Activated T-cell treated with anti-CD3 and anti-CD28 coated beads, Interleukin-2, amount 50 U/mL, for 24 hours (primary cell): ENCODE data around the gene COP1.
"Not testable (repeated sequence)": the region's sequence is repeated elsewhere in the genome, so short reads cannot be mapped to it uniquely, and the experiment has no call there.

Experiments used
- DNase-seq: peaks from one replicate; pipeline ENCODE4 v3.0.0-alpha.2; 2020
- H3K27ac Mint-ChIP-seq: 2 replicates; pipeline ENCODE4 v1.8.0; 2020; ENCODE audit warnings: mild to moderate bottlenecking, mixed read lengths
- H3K27me3 Mint-ChIP-seq: 2 replicates; pipeline ENCODE4 v1.8.0; 2020; ENCODE audit warnings: mixed read lengths
- H3K36me3 Mint-ChIP-seq: 2 replicates; pipeline ENCODE4 v1.8.0; 2020; ENCODE audit warnings: low read depth, mixed read lengths
- H3K4me1 Mint-ChIP-seq: 2 replicates; pipeline ENCODE4 v1.8.0; 2020; ENCODE audit warnings: low read depth, mixed read lengths
- H3K4me3 Mint-ChIP-seq: 2 replicates; pipeline ENCODE4 v1.8.0; 2020; ENCODE audit warnings: mild to moderate bottlenecking, moderate library complexity, mixed read lengths
- H3K9me3 Mint-ChIP-seq: 2 replicates; pipeline ENCODE4 v1.8.0; 2020; ENCODE audit warnings: mixed read lengths

COP1 gene

DNA sequence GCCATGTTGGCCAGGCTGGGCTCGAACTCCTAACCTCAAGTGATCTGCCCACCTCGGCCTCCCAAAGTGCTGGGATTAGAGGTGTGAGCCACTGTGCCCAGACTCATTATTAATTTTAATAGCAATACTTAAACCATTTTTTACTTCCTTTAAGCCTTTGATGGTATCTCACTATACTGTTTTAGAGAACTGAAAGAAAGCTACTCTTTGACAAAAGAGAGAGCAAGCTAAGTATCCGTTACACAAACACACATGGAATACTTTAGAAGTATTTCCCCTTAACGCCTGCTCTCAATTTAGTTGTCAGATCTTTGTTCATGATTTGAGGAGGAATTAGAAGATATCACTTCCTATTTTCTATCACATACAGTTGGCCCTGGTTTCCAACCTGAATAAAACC is 189.4 kb downstream of the COP1 start:
- Mint-ChIP-seq H3K4me1 (peaks cover 4% of the 10 kb centered on the region), H3K4me3 (no peak overlapping the region), H3K27ac (no peak overlapping the region), H3K9me3 (no peaks in the 10 kb centered on the region), H3K27me3 (no peaks in the 10 kb centered on the region), H3K36me3 (peaks cover 73% of the 10 kb centered on the region)
- no peak for DNase-seq

DNA sequence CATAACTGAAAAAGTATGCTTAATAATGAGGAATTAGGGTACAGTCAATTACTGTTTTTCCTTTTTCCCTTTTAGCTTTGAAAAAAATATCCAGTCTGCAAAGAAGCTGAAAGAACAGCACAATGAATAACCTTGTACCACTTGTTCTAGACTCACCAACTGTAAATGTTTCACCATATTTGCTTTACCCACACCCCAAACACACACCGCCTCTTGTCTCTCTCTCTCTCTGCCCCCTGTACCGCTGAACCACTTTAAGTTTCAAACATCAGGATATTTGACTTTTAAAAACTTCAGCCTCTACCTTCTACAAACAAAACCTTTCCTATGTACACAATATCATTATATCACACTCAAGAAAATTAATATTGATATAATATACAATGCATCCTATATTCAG is 197.1 kb downstream of the COP1 start:
- Mint-ChIP-seq H3K27ac (no peak overlapping the region), H3K4me3 (no peak overlapping the region), H3K4me1 (no peaks in the 10 kb centered on the region), H3K9me3 (peaks cover 3% of the 10 kb centered on the region), H3K27me3 (no peaks in the 10 kb centered on the region), H3K36me3 (peaks cover 47% of the 10 kb centered on the region)
- DNase-seq = no peak

DNA sequence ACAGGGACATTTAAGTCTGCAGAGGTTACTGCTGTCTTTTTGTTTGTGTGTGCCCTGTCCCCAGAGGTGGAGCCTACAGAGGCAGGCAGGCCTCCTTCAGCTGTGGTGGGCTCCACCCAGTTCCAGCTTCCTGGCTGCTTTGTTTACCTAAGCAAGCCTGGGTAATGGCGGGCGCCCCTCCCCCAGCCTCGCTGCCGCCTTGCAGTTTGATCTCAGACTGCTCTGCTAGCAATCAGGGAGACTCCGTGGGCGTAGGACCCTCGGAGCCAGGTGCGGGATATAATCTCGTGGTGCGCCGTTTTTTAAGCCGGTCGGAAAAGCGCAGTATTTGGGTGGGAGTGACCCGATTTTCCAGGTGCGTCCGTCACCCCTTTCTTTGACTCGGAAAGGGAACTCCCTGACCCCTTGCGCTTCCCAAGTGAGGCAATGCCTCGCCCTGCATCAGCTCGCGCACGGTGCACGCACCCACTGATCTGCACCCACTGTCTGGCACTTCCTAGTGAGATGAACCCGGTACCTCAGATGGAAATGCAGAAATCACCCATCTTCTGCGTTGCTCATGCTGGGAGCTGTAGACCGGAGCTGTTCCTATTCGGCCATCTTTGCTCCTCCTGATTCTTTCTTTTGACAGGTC is 199.2 kb downstream of the COP1 start:
- not testable (repeated sequence) for H3K4me1 Mint-ChIP-seq, H3K27ac Mint-ChIP-seq, DNase-seq, H3K4me3 Mint-ChIP-seq, H3K9me3 Mint-ChIP-seq, H3K27me3 Mint-ChIP-seq
- H3K36me3 Mint-ChIP-seq = peaks cover 38% of the 10 kb centered on the region

DNA sequence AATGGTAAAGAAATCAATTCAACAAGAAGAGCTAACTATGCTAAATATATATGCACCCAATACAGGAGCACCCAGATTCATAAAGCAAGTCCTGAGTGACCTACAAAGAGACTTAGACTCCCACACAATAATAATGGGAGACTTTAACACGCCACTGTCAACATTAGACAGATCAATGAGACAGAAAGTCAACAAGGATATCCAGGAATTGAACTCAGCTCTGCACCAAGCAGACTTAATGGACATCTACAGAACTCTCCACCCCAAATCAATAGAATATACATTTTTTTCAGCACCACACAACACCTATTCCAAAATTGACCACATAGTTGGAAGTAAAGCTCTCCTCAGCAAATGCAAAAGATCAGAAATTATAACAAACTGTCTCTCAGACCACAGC is 212.4 kb downstream of the COP1 start:
- not testable (repeated sequence) for H3K4me3 Mint-ChIP-seq, DNase-seq, H3K4me1 Mint-ChIP-seq, H3K27me3 Mint-ChIP-seq, H3K9me3 Mint-ChIP-seq
- Mint-ChIP-seq H3K27ac (peak overlapping the region; percentile 13), H3K36me3 (peaks cover 51% of the 10 kb centered on the region)

DNA sequence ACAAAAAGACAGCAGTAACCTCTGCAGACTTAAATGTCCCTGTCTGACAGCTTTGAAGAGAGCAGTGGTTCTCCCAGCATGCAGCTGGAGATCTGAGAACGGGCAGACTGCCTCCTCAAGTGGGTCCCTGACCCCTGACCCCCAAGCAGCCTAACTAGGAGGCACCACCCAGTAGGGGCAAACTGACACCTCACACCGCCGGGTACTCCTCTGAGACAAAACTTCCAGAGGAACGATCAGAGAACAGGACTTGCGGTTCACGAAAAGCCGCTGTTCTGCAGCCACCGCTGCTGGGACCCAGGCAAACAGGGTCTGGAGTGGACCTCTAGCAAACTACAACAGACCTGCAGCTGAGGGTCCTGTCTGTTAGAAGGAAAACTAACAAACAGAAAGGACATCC is 214.3 kb downstream of the COP1 start:
- peaks cover 62% of the 10 kb centered on the region for H3K36me3 Mint-ChIP-seq
- not testable (repeated sequence) for H3K4me3 Mint-ChIP-seq, H3K9me3 Mint-ChIP-seq

DNA sequence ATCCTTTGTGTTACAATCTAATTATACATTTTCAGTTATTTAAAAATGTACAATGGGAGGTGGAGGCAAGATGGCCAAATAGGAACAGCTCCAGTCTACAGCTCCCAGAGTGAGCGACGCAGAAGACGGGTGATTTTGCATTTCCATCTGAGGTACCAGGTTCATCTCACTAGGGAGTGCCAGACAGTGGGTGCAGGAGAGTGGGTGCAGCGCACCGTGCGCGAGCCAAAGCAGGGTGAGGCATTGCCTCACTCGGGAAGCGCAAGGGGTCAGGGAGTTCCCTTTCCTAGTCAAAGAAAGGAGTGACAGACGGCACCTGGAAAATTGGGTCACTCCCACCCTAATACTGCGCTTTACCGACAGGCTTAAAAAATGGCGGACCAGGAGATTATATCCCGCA is 214.9 kb downstream of the COP1 start:
- H3K4me3 Mint-ChIP-seq, H3K27ac Mint-ChIP-seq, H3K27me3 Mint-ChIP-seq, H3K9me3 Mint-ChIP-seq, H3K4me1 Mint-ChIP-seq, DNase-seq: not testable (repeated sequence)
- peaks cover 64% of the 10 kb centered on the region for H3K36me3 Mint-ChIP-seq

More for the DNA sequence above, 214.3 kb downstream of the COP1 start:
- not testable (repeated sequence) for H3K27me3 Mint-ChIP-seq, DNase-seq, H3K4me1 Mint-ChIP-seq, H3K27ac Mint-ChIP-seq

DNA sequence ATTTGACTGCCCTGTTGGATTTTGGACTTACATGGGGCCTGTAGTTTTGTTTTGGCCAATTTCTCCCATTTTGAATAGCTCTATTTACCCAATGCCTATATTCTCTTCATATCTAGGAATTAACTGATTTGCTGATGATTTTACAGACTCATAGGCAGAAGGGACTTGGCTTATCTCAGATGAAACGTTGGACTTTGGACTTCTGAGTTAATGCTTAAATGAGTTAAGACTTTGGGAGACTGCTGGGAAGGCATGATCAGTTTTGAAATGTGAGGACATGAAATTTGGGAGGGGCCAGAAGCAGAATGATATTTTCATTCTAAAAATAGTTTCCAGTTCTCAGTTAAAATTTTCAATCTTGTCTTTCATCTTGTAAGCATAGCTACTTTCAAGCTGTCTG is 222.3 kb downstream of the COP1 start:
- Mint-ChIP-seq H3K36me3 (peaks cover 95% of the 10 kb centered on the region), H3K4me1 (peaks cover 4% of the 10 kb centered on the region), H3K27me3 (no peaks in the 10 kb centered on the region), H3K4me3 (no peak overlapping the region), H3K27ac (no peak overlapping the region), H3K9me3 (peaks cover 19% of the 10 kb centered on the region)
- DNase-seq = no peak

DNA sequence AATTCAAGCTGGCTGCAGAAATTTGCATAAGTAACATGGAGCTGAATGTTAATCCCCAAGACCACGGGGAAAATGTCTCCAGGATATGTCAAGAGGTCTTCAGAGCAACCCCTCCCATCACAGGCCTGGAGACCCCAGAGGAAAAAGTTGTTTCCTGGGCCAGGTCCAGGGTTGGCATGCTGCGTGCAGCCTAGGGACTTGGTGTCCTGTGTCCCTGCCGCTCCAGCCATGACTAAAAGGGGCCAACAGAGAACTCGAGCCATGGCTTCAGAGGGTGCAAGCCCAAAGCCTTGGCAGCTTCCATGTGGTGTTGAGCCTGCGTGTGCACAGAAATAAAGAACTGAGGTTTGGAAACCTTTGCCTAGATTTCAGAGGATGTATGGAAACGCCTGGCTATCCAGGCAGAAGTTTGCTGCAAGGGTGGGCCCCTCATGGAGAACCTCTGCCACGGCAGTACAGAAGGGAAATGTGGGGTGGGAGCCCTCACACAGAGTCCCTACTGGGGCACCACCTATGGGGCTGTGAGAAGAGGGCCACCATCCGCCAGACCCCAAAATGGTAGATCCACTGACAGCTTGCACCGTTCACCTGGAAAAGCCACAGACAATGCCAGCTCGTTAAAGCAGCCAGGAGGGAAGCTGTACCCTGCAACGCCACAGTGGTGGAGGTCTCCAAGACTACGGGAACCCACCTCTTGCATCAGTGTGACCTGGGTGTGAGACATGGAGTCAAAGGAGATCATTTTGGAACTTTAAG is 222.9 kb downstream of the COP1 start:
- peaks cover 94% of the 10 kb centered on the region for H3K36me3 Mint-ChIP-seq
- DNase-seq = no peak
- no peak overlapping the region for H3K4me3 Mint-ChIP-seq
- H3K4me1 Mint-ChIP-seq = peaks cover 5% of the 10 kb centered on the region
- H3K9me3 Mint-ChIP-seq = peaks cover 19% of the 10 kb centered on the region
- no peaks in the 10 kb centered on the region for H3K27me3 Mint-ChIP-seq
- H3K27ac Mint-ChIP-seq = no peak overlapping the region

DNA sequence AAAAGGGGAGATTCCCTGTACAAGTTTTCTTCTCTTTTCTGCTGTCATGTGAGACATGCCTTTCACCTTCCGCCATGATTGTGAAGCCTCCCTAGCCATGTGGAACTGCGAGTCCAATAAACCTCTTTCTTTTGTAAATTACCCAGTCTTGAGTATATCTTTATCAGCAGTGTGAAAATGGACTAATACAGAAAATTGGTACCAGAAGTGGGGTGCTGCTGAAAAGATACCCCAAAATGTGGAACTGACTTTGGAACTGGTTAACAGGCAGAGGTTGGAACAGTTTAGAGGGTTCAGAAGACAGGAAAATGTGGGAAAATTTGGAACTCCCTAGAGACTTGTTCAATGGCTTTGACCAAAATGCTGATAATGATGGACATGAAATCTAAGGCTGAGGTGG is 223.7 kb downstream of the COP1 start:
- not testable (repeated sequence) for H3K4me3 Mint-ChIP-seq, H3K27ac Mint-ChIP-seq

DNA sequence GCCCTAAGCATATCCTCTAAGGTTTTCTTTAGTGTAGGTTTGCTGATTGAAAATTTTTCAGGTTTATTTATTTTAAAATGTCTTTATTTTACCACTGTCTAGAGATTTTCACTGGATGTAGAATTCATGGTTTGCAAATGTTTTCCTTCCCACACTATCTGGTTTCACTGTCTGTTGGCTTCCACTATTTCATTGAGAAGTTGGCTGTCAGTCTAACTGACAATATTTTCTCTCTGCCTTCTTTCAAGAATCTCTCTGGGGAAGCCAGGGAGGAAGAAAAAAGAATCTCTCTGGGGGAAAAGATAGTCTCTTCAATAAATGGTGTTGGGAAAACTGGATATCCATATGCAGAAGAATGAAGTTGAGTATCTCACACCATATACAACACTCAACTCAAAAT is 226.0 kb downstream of the COP1 start:
- DNase-seq = no peak
- H3K27me3 Mint-ChIP-seq = no peaks in the 10 kb centered on the region
- peaks cover 19% of the 10 kb centered on the region for H3K9me3 Mint-ChIP-seq
- H3K36me3 Mint-ChIP-seq = peaks cover 84% of the 10 kb centered on the region
- no peak overlapping the region for H3K27ac Mint-ChIP-seq
- no peak overlapping the region for H3K4me3 Mint-ChIP-seq
- peaks cover 11% of the 10 kb centered on the region for H3K4me1 Mint-ChIP-seq

More for the DNA sequence above, 223.7 kb downstream of the COP1 start:
- Mint-ChIP-seq H3K36me3 (peaks cover 93% of the 10 kb centered on the region), H3K4me1 (peaks cover 11% of the 10 kb centered on the region), H3K9me3 (peaks cover 19% of the 10 kb centered on the region)
- not testable (repeated sequence) for H3K27me3 Mint-ChIP-seq, DNase-seq

DNA sequence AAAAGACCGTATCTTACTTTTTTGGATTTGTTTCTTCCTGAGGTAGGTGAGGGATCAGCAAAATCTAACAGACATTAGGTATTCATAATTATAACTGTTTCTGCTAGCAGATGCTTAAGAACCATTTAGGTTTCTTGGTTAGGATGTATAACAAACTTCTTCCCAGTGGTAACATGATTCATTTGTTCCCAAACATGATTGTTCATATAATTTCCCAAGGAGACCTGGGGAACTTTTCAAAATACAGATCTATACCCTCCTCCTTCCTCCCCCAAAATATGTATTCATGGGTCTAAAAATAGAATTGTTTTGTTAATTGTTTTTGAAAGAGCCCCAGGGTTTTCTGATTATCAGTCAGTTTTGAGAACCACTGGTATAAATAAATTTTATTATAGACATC is 228.2 kb downstream of the COP1 start:
- no peak for DNase-seq
- Mint-ChIP-seq H3K9me3 (peaks cover 11% of the 10 kb centered on the region), H3K27me3 (no peaks in the 10 kb centered on the region), H3K36me3 (peaks cover 82% of the 10 kb centered on the region), H3K27ac (no peak overlapping the region), H3K4me3 (no peak overlapping the region), H3K4me1 (peaks cover 11% of the 10 kb centered on the region)

DNA sequence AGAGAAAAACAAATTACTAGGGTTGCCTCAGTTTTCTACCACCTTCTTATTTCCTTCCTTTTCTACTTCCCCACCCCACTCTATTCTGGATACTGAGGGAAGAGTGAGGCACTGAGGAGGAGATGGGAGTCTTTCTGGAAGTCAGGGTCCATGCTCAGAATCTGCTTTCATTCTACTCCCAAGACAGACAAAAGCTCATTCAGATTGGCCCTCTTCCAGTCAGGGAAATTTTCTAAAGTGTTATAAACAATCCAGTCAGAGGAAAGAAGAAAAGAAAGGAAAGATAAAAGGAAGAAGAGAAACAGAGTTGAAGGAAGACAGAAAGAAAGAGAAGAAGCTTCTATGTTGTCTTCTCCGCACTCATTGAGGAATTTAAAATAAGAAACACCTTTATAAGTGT is 228.6 kb downstream of the COP1 start:
- peaks cover 82% of the 10 kb centered on the region for H3K36me3 Mint-ChIP-seq
- no peak overlapping the region for H3K4me3 Mint-ChIP-seq
- H3K9me3 Mint-ChIP-seq = peaks cover 7% of the 10 kb centered on the region
- H3K27me3 Mint-ChIP-seq = no peaks in the 10 kb centered on the region
- peak overlapping the region; percentile 9 for H3K27ac Mint-ChIP-seq
- peaks cover 11% of the 10 kb centered on the region for H3K4me1 Mint-ChIP-seq
- no peak for DNase-seq

DNA sequence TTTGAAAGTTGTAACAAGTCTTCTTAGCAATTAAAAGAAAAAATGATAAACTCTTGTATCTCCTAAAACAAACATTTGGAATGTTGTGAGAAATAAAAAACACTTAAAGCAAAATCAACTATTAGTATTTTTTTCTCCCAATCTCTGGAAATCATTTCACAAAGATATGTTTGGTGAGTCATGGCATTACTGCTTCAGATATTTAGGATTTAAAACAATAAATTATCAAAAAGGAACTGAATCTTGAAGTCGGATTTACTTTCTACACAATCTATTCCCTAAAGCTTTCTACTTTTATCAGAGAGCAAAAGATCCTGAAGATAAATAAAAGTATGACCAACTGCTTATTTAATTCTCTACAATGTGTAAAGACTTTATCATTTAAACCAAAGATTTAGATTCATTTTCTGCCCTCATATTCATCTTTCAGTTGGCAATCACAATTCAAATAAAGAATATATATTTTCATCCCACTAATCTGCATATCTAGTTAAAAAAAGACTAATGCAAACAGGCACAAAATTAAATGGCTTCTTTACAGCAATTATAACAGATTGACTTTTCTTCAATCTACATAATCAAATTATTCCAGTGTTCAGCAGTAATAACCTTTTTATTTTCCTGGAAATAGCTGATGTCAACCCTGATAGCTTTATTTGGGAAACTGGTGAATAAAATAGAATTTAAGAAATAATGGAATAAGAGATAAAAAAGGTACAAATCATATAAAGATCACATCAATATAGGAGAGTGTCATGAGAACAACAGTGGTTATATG is 230.0 kb downstream of the COP1 start:
- peaks cover 11% of the 10 kb centered on the region for H3K4me1 Mint-ChIP-seq
- H3K36me3 Mint-ChIP-seq = peaks cover 82% of the 10 kb centered on the region
- H3K27ac Mint-ChIP-seq = no peak overlapping the region
- no peaks in the 10 kb centered on the region for H3K27me3 Mint-ChIP-seq
- DNase-seq = no peak
- H3K4me3 Mint-ChIP-seq = no peak overlapping the region
- H3K9me3 Mint-ChIP-seq = no peaks in the 10 kb centered on the region

DNA sequence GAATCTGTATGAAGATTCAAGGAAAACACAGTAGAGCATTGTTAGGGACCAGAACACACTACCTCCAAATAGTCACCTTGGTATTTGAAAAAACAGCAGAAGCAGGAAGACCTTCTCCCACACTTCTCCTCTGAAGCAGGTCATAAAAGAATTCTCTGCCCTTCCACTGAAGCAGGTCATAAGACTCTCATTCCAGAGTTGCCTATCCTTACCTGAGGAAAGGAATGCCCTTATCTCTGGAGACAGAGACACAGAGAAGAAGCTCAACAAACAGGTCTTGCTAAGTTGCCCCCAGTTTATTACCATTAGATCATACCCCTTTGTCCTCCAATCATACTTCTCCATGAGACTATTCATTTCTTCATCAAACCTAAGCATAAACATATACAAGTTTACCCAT is 237.9 kb downstream of the COP1 start:
- no peak overlapping the region for H3K4me3 Mint-ChIP-seq
- no peaks in the 10 kb centered on the region for H3K27me3 Mint-ChIP-seq
- no peaks in the 10 kb centered on the region for H3K9me3 Mint-ChIP-seq
- peaks cover 4% of the 10 kb centered on the region for H3K4me1 Mint-ChIP-seq
- DNase-seq = no peak
- peaks cover 58% of the 10 kb centered on the region for H3K36me3 Mint-ChIP-seq
- no peak overlapping the region for H3K27ac Mint-ChIP-seq
